ENCODE measurements around the gene SCARB1. TPM values are rescaled to one million over a fixed set of nuclear protein-coding genes. Genes with fewer than 3 reads are reported as not detected.
A peak's percentile ranks its signal among the peaks of the same experiment; 100 is the strongest.

Gene SCARB1
- total RNA-seq, 1 experiment from 2014 or later, result 119 TPM

- DNase-seq (ENCODE audit: low read depth), result no peak
- in situ Hi-C loops (cut with HindIII; ENCODE audit: low pct_unique_long_range_greater_than_20kb, low sequenced_read_pairs), result no loop called here
Observed at GRCh38 chr12:124814741-124815613, 48.7 kb downstream of the SCARB1 start.

- in situ Hi-C loops (cut with HindIII; ENCODE audit: low pct_unique_long_range_greater_than_20kb, low sequenced_read_pairs), result no loop called here
Observed at GRCh38 chr12:124813782-124814181, 49.9 kb downstream of the SCARB1 start.

GRCh38 chr12:124812979-124813378 lies 50.7 kb downstream of the SCARB1 start:
- DNase-seq (ENCODE audit: low read depth), result no peak
- in situ Hi-C loops (cut with HindIII; ENCODE audit: low pct_unique_long_range_greater_than_20kb, low sequenced_read_pairs), result no loop called here

More at GRCh38 chr12:124813782-124814181, 49.9 kb downstream of the SCARB1 start:
- DNase-seq (ENCODE audit: low read depth), result no peak

- in situ Hi-C loops (cut with HindIII; ENCODE audit: low pct_unique_long_range_greater_than_20kb, low sequenced_read_pairs), result no loop called here
- no peak for DNase-seq (ENCODE audit: low read depth)
Observed at GRCh38 chr12:124812356-124812755, 51.3 kb downstream of the SCARB1 start.

GRCh38 chr12:124811633-124812032 lies 52.0 kb downstream of the SCARB1 start:
- no peak for DNase-seq (ENCODE audit: low read depth)
- in situ Hi-C loops (cut with HindIII; ENCODE audit: low pct_unique_long_range_greater_than_20kb, low sequenced_read_pairs), result no loop called here

- in situ Hi-C loops (cut with HindIII; ENCODE audit: low pct_unique_long_range_greater_than_20kb, low sequenced_read_pairs), result no loop called here
- no peak for DNase-seq (ENCODE audit: low read depth)
Observed at GRCh38 chr12:124809878-124810277, 53.8 kb downstream of the SCARB1 start.

- DNase-seq (ENCODE audit: low read depth), result no peak
- in situ Hi-C loops (cut with HindIII; ENCODE audit: low pct_unique_long_range_greater_than_20kb, low sequenced_read_pairs), result no loop called here
Observed at GRCh38 chr12:124809391-124809790, 54.3 kb downstream of the SCARB1 start.

- DNase-seq (ENCODE audit: low read depth), result no peak
- in situ Hi-C loops (cut with HindIII; ENCODE audit: low pct_unique_long_range_greater_than_20kb, low sequenced_read_pairs), result no loop called here
Observed at GRCh38 chr12:124808272-124808671, 55.4 kb downstream of the SCARB1 start.

GRCh38 chr12:124805876-124806668 lies 57.6 kb downstream of the SCARB1 start:
- in situ Hi-C loops (cut with HindIII; ENCODE audit: low pct_unique_long_range_greater_than_20kb, low sequenced_read_pairs), result no loop called here
- DNase-seq (ENCODE audit: low read depth), result no peak

GRCh38 chr12:124805050-124805449 lies 58.6 kb downstream of the SCARB1 start:
- in situ Hi-C loops (cut with HindIII; ENCODE audit: low pct_unique_long_range_greater_than_20kb, low sequenced_read_pairs), result no loop called here
- no peak for DNase-seq (ENCODE audit: low read depth)

- in situ Hi-C loops (cut with HindIII; ENCODE audit: low pct_unique_long_range_greater_than_20kb, low sequenced_read_pairs), result no loop called here
- peak; percentile 39 for DNase-seq (ENCODE audit: low read depth)
Observed at GRCh38 chr12:124804011-124804621, 59.5 kb downstream of the SCARB1 start.

GRCh38 chr12:124802361-124802760 lies 61.3 kb downstream of the SCARB1 start:
- in situ Hi-C loops (cut with HindIII; ENCODE audit: low pct_unique_long_range_greater_than_20kb, low sequenced_read_pairs), result no loop called here
- DNase-seq (ENCODE audit: low read depth), result no peak

GRCh38 chr12:124800506-124800905 lies 63.2 kb downstream of the SCARB1 start:
- in situ Hi-C loops (cut with HindIII; ENCODE audit: low pct_unique_long_range_greater_than_20kb, low sequenced_read_pairs), result no loop called here
- no peak for DNase-seq (ENCODE audit: low read depth)

- DNase-seq (ENCODE audit: low read depth), result no peak
- in situ Hi-C loops (cut with HindIII; ENCODE audit: low pct_unique_long_range_greater_than_20kb, low sequenced_read_pairs), result no loop called here
Observed at GRCh38 chr12:124797321-124797720, 66.3 kb downstream of the SCARB1 start.

- in situ Hi-C loops (cut with HindIII; ENCODE audit: low pct_unique_long_range_greater_than_20kb, low sequenced_read_pairs), result no loop called here
Observed at GRCh38 chr12:124796303-124796960, 67.2 kb downstream of the SCARB1 start.

GRCh38 chr12:124795081-124795948 lies 68.3 kb downstream of the SCARB1 start:
- DNase-seq (ENCODE audit: low read depth), result no peak
- in situ Hi-C loops (cut with HindIII; ENCODE audit: low pct_unique_long_range_greater_than_20kb, low sequenced_read_pairs), result no loop called here

More at GRCh38 chr12:124796303-124796960, 67.2 kb downstream of the SCARB1 start:
- no peak for DNase-seq (ENCODE audit: low read depth)

GRCh38 chr12:124792961-124793441 lies 70.7 kb downstream of the SCARB1 start:
- no peak for DNase-seq (ENCODE audit: low read depth)
- in situ Hi-C loops (cut with HindIII; ENCODE audit: low pct_unique_long_range_greater_than_20kb, low sequenced_read_pairs), result no loop called here
